ENCODE measurements around the gene NEDD9.
A peak's percentile ranks its signal among the peaks of the same experiment; 100 is the strongest.

The NEDD9 gene

DNA sequence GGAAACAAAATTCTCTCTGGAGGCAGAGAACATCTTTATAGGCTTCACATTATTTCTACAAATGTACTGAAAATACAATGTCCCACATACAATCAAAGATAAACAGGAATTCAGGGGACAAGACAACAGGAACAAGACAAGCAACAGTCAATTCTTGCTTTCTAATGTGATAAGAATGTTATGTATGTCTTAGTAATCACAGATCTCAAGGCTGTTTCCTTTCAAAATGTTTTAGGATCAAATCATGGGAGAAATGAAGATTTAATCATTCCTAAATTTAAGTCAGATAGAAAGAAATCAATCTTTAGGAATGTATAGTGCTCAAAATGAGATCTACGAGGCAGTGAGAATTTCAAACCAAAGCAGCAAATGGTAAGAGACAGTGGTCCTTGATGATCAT lies 32.1 kb downstream of the NEDD9 start:
- no peak for DNase-seq

DNA sequence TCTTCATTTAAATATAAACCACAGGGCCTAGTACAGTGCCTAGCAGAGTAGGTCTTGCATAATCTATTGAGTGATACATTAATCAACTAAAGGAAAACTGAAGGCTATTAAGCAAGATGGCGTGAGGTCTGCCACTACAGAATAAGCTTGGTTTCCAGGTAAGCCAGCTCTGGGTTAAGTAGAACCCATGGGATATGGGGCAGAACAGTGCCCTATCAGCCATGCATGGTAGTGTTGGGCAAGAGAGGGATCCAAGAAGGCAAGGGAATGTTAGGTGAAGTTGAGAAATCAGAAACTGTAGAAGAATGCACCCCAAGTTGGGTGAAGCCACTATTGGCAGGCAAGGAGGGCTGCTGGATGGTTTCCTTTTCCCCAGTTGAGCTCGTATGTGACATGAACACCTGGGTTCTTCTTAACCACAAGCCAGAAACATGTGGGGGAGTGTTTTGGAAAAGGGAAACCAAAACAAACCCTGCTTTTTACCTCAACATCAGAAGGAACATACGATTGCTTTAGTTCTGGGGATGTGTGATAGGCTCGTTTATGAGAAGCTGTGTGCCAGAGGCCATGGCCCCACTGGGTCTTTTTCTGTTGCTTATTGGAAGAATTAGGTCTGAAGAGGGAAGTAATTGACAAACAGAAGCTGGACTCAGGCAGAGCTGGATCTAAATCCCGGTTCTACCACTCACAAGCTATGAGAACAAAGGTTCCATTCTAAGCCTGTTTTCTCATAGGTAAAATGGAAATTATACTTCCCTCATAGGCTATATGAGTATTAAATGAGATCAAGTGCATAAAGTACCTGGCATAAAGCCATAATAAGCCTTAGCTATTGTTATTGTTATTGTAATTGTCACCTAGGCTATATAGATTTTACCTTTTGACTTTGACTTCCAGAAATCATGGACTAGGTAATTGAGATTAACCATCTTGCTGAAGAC lies 33.5 kb downstream of the NEDD9 start:
- peak; percentile 20 for DNase-seq

- DNase-seq = no peak
These were observed 34.6 kb downstream of the NEDD9 start for GRCh38 chr6:11197850-11198249.

- DNase-seq = no peak
These were observed 35.3 kb downstream of the NEDD9 start for GRCh38 chr6:11197175-11197536.

- DNase-seq = no peak
These were observed 35.8 kb downstream of the NEDD9 start for GRCh38 chr6:11196511-11197174.

GRCh38 chr6:11194356-11195218 lies 37.9 kb downstream of the NEDD9 start:
- no peak for DNase-seq

- DNase-seq = no peak
These were observed 39.0 kb downstream of the NEDD9 start for GRCh38 chr6:11193434-11193833.

GRCh38 chr6:11192167-11192566 lies 40.3 kb downstream of the NEDD9 start:
- DNase-seq = no peak

GRCh38 chr6:11190625-11191245 lies 41.7 kb downstream of the NEDD9 start:
- DNase-seq = no peak

GRCh38 chr6:11189865-11190624 lies 42.4 kb downstream of the NEDD9 start:
- no peak for DNase-seq

- no peak for DNase-seq
These were observed 44.1 kb downstream of the NEDD9 start for GRCh38 chr6:11188161-11188915.

- DNase-seq = no peak
These were observed 45.2 kb downstream of the NEDD9 start for GRCh38 chr6:11187301-11187700.

GRCh38 chr6:11185204-11185842 lies 47.1 kb downstream of the NEDD9 start:
- DNase-seq = no peak

- no peak for DNase-seq
These were observed 48.6 kb downstream of the NEDD9 start for GRCh38 chr6:11183761-11184362.

GRCh38 chr6:11181478-11182136 lies 50.9 kb downstream of the NEDD9 start:
- no peak for DNase-seq

DNA sequence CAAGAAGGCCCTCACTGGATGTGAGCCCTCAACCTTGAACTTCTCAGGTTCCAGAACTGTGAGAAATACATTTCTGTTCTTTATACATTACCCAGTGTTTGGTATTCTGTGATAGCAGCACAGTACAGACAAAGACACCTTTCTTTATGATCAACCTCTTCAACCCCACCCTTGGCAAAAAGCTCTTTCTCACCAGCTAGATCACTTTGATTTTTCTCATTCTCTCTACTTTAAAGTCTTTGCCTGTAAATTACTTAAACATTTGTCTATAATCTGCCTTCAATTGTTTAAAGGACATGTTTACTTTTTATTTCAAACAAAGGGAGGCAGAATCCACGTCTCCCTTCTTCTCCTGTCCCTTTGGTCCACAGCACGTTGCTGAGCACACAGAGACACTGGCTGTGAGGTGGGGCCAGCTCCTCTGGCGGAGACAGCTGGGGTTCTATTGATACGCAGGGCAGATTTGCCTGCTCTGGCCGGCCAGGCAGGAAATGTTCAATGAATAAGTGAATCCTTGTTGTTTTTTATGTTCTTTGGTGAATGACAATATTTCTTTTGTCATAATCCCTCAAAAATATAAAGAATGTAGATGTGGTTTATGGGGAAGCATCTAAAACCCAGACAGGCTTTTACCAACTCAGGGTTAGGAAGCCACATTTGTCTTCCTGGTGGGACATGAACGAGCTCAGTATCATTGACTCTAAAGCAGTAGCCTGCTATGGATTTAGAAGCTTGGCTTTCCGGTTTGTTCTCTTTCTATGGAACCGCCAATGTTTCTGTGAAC lies 52.9 kb downstream of the NEDD9 start:
- no peak for DNase-seq

DNA sequence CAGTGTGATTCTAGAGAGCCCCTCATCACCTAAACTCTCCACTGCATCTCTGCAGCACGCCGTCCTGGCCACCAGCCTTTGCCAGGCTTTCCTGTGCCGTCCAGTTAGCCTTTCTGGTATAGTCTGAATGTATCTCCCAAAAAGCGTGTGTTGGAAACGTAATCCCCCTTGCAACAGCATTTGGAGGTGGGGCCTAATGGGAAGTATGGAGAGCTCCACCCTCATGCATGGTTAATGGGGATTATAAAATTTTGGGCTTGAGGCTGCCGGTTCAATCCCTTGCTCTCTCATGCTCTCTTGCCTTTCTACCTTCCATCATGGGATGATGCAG lies 53.4 kb downstream of the NEDD9 start:
- DNase-seq = no peak

GRCh38 chr6:11177271-11177670 lies 55.2 kb downstream of the NEDD9 start:
- no peak for DNase-seq

- DNase-seq = no peak
These were observed 58.2 kb downstream of the NEDD9 start for GRCh38 chr6:11174242-11174611.

Data from activated naive CD4-positive, alpha-beta T cell treated with Interleukin-2 at 50 U/mL for 16 hours (primary cell).